Activated B cell treated with CpG ODN at 0.5 μM for 24 hours (primary cell): ENCODE data around the gene OTOP2. TPM values are rescaled to one million over a fixed set of nuclear protein-coding genes. Genes with fewer than 3 reads are reported as not detected.
"Not testable (repeated sequence)": the region's sequence is repeated elsewhere in the genome, so short reads cannot be mapped to it uniquely, and the experiment has no call there.

Experiments used
- ATAC-seq: fragments of 200-7000 bp; cut with Tn5 transposase; one replicate; pipeline ENCODE4 v1.10.0; 2021; ENCODE audit warnings: low read depth, mild to moderate bottlenecking, moderate library complexity
- CTCF ChIA-PET: fragments of 350-600 bp; sonication (Branson Sonifier 250); formaldehyde crosslinking; loops from one replicate; lab custom pipeline; 2021; ENCODE audit warnings: antibody characterized with exemption; lab: Charles Lee
- POLR2A ChIA-PET: fragments of 350-600 bp; sonication (Branson Sonifier 250); formaldehyde crosslinking; loops from one replicate; lab custom pipeline; 2021; ENCODE audit warnings: antibody characterized with exemption; lab: Charles Lee
- DNase-seq: peaks from one replicate; pipeline ENCODE4 v3.0.0; 2022
- H3K27ac Mint-ChIP-seq: one replicate; pipeline ENCODE4 v1.8.0; 2020; ENCODE audit warnings: mixed read lengths
- H3K27me3 Mint-ChIP-seq: one replicate; pipeline ENCODE4 v1.8.0; 2021; ENCODE audit warnings: mixed read lengths
- H3K36me3 Mint-ChIP-seq: one replicate; pipeline ENCODE4 v1.8.0; 2021; ENCODE audit warnings: low read depth, mixed read lengths
- H3K4me1 Mint-ChIP-seq: one replicate; pipeline ENCODE4 v1.8.0; 2021; ENCODE audit warnings: mixed read lengths
- H3K4me3 Mint-ChIP-seq: one replicate; pipeline ENCODE4 v1.8.0; 2020; ENCODE audit warnings: mild to moderate bottlenecking, mixed read lengths
- H3K9me3 Mint-ChIP-seq: one replicate; pipeline ENCODE4 v1.8.0; 2020; ENCODE audit warnings: mixed read lengths
- CTCF ChIP-seq: fragments of 200-600 bp; IDR thresholded peaks from one replicate; pipeline ENCODE4 v1.8.0; 2022; ENCODE audit warnings: antibody characterized with exemption, mild to moderate bottlenecking
- intact Hi-C: fragments of 100-400 bp; cut with micrococcal nuclease; formaldehyde crosslinking; loops from one replicate; pipeline ENCODE4 v1.15.1; 2024
- total RNA-seq: library from RNA; stranded (reverse); gene quantifications from 2 replicates; pipeline ENCODE4 v1.2.3, GENCODE V29; 2022

OTOP2 gene
- total RNA-seq, 1 donor from 2014 or later, result not detected

- Mint-ChIP-seq H3K4me1 (no peaks in the 10 kb centered on the region), H3K36me3 (no peaks in the 10 kb centered on the region), H3K9me3 (no peaks in the 10 kb centered on the region), H3K27ac (no peak overlapping the region), H3K27me3 (peaks cover 39% of the 10 kb centered on the region), H3K4me3 (no peak overlapping the region)
- ChIA-PET CTCF (no interaction called here), POLR2A (no interaction called here)
- no peak for DNase-seq
- TF ChIP-seq CTCF, result no peak
- no peak for ATAC-seq
- intact Hi-C loops, result loop anchor here (5.0 kb wide), 1 partner anchor 36 kb away; the partner anchor contains the start of gene OTOP3
Observed at GRCh38 chr17:74901353-74902135, 22.5 kb upstream of the OTOP2 start.

- CTCF ChIA-PET, result no interaction called here
- H3K4me1 Mint-ChIP-seq, result no peaks in the 10 kb centered on the region
- no peaks in the 10 kb centered on the region for H3K9me3 Mint-ChIP-seq
- ATAC-seq (no peak), DNase-seq (no peak)
- no peaks in the 10 kb centered on the region for H3K36me3 Mint-ChIP-seq
- H3K4me3 Mint-ChIP-seq, result no peak overlapping the region
- H3K27ac Mint-ChIP-seq, result no peak overlapping the region
- POLR2A ChIA-PET, result no interaction called here
- intact Hi-C loops, result loop anchor here (5.0 kb wide), 1 partner anchor 34 kb away; the partner anchor contains the start of gene OTOP3
- TF ChIP-seq CTCF, result no peak
- peaks cover 40% of the 10 kb centered on the region for H3K27me3 Mint-ChIP-seq
Observed at GRCh38 chr17:74903034-74903433, 21.0 kb upstream of the OTOP2 start.

GRCh38 chr17:74903671-74904070 is 20.4 kb upstream of the OTOP2 start:
- Mint-ChIP-seq H3K36me3 (no peaks in the 10 kb centered on the region), H3K4me1 (no peaks in the 10 kb centered on the region), H3K27ac (no peak overlapping the region), H3K27me3 (peaks cover 40% of the 10 kb centered on the region), H3K4me3 (no peak overlapping the region), H3K9me3 (no peaks in the 10 kb centered on the region)
- DNase-seq, result no peak
- CTCF ChIA-PET, result no interaction called here
- POLR2A ChIA-PET, result no interaction called here
- ATAC-seq, result no peak
- no peak for TF ChIP-seq CTCF
- intact Hi-C loops, result loop anchor here (5.0 kb wide), 1 partner anchor 34 kb away; the partner anchor contains the start of gene OTOP3

GRCh38 chr17:74904687-74905409 is 19.2 kb upstream of the OTOP2 start:
- ChIA-PET POLR2A (no interaction called here), CTCF (no interaction called here)
- Mint-ChIP-seq H3K36me3 (no peaks in the 10 kb centered on the region), H3K4me3 (no peak overlapping the region), H3K27ac (no peak overlapping the region), H3K27me3 (peaks cover 35% of the 10 kb centered on the region), H3K4me1 (no peaks in the 10 kb centered on the region), H3K9me3 (no peaks in the 10 kb centered on the region)
- no peak for ATAC-seq
- no peak for DNase-seq
- no peak for TF ChIP-seq CTCF
- intact Hi-C loops, result loop anchor here (5.0 kb wide), 1 partner anchor 32 kb away; the partner anchor contains the start of gene OTOP3

- CTCF ChIA-PET, result interaction anchor here (0.6 kb wide), 1 partner anchor 626 kb away, joined by 4 read pairs; no protein-coding TSS in a partner anchor
- H3K9me3 Mint-ChIP-seq, H3K27ac Mint-ChIP-seq, H3K36me3 Mint-ChIP-seq, DNase-seq, intact Hi-C loops, ATAC-seq, POLR2A ChIA-PET, H3K4me1 Mint-ChIP-seq, H3K4me3 Mint-ChIP-seq: not testable (repeated sequence)
- peaks cover 32% of the 10 kb centered on the region for H3K27me3 Mint-ChIP-seq
Observed at GRCh38 chr17:74906214-74906793, 17.8 kb upstream of the OTOP2 start.
